HL-60 (cell line): ENCODE data around the gene TTC39B.

Experiments used
- DNase-seq, 2 experiments: peaks; one replicate each; pipeline ENCODE4 v3.0.0-alpha.2; 2010 to 2020; ENCODE audit warnings: low read depth in 1 of 2, low spot score in 1 of 2
- H3K27ac ChIP-seq: fragments of 250-450 bp; sonication (Bioruptor Pico); replicated peaks from 2 replicates; pipeline ENCODE4 v1.5.1; 2020; ENCODE audit warnings: mild to moderate bottlenecking, moderate library complexity
- H3K27me3 ChIP-seq: fragments of 250-450 bp; sonication (Bioruptor Pico); 2 replicates; pipeline ENCODE4 v1.5.1; 2021; ENCODE audit warnings: mild to moderate bottlenecking, moderate library complexity; ENCODE audit not compliant: insufficient read depth, poor library complexity, severe bottlenecking
- H3K4me3 ChIP-seq: replicated peaks from 2 replicates; pipeline ENCODE4 v1.5.1; 2011; ENCODE audit warnings: mild to moderate bottlenecking, control low read depth, low read length; ENCODE audit not compliant: insufficient read depth
- CTCF ChIP-seq: IDR thresholded peaks from one replicate; pipeline ENCODE4 v1.5.1; 2011; ENCODE audit warnings: low read length, control low read depth, inconsistent platforms; ENCODE audit not compliant: insufficient read depth
- GABPA ChIP-seq: IDR thresholded peaks from 2 replicates; pipeline ENCODE4 v1.6.1; 2012; ENCODE audit warnings: low read depth
- POLR2AphosphoS5 ChIP-seq: IDR thresholded peaks from 2 replicates; pipeline ENCODE4 v1.6.1; 2012; ENCODE audit warnings: low read depth
- REST ChIP-seq: IDR thresholded peaks from 2 replicates; pipeline ENCODE4 v1.6.1; 2012; ENCODE audit warnings: low read depth; ENCODE audit not compliant: insufficient replicate concordance
- SPI1 ChIP-seq: IDR thresholded peaks from 2 replicates; pipeline ENCODE4 v1.6.1; 2012; ENCODE audit warnings: low read depth, mild to moderate bottlenecking, borderline replicate concordance

TTC39B gene

GRCh38 chr9:15211160-15211814 lies 95.7 kb downstream of the TTC39B start:
- DNase-seq: peak; percentile 6 to 23
- H3K4me3 ChIP-seq: no peak overlapping the region
- TF ChIP-seq GABPA: no peak
- TF ChIP-seq CTCF: peak; percentile 14
- H3K27me3 ChIP-seq: no peaks in the 10 kb centered on the region
- no peak overlapping the region for H3K27ac ChIP-seq

DNA sequence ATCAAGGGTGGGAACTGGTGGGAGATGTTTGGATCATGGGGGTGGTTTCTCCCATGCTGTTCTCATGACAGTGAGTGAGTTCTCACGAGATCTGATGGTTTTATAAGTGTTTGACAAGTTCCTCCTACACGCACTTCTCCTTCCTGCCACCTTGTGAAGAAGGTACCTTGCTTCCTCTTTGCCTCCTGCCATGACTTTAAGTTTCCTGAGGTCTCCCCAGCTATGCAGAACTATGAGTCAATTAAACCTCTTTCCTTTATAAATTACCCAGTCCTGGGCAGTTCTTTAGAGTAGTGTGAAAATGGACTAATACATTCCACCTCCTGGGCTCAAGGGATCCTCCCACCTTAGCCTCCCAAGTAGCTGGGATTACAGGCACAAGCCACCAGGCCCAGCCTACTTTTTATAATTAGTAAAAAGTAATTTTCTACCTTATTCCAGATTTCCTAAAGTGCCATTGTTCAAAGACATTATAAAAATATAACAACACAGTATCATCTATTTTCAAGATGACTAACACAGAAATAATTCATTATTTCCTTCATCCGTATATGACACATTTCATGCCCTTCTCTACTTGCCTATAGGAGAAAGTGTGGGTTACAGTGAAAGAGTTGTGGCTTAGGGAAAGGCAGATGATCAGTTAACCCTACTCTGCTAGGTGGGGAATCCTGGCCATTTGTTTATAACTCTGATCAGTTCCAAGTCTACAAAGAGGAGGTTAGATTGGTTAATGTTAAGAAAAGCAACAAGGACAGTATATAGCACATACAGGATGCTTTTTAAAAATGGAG lies 99.9 kb downstream of the TTC39B start:
- DNase-seq: peak in 1 of 2 experiments; percentile 0
- no peak overlapping the region for H3K27ac ChIP-seq
- no peak overlapping the region for H3K4me3 ChIP-seq
- no peaks in the 10 kb centered on the region for H3K27me3 ChIP-seq
- TF ChIP-seq REST: no peak
- no peak for TF ChIP-seq POLR2AphosphoS5
- TF ChIP-seq CTCF: no peak

DNA sequence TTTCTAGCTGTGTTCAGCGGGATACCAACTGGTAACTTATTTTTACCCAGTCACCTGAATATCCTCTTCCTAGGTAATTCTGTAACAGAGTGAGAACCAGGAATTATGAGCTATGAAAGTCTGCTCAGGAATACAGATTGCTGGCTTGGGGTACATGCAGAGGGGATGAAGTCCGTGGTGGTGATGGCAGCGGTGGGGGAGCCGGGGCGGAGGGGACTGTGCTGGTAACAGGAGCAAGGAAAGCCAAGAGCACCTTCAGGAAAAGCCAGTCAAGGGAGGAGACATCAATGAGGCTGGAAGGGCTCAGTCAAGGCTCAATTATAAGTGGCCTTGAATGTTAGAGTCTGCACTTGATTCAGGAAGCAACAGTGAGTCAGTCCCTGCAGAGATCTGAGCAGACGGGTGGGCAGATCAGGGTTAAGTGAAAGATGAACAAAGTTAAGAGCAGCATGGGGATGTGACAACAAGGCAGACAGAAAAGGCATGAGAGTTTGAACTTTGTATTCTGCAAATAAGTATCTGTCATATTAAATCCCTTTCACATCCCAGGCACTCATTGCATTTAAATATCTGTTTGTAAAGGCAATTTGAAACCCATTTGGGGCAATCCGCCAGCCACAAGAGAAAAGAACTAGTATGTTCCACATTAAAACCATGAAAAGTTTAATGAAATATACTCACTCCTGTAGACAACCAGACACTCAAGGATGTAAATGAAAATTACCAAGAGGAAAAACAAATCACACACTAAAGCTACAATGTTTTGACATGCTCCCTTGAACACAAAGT lies 101.2 kb downstream of the TTC39B start:
- Histone ChIP-seq H3K4me3 (no peak overlapping the region), H3K27me3 (no peaks in the 10 kb centered on the region), H3K27ac (no peak overlapping the region)
- DNase-seq: no peak
- TF ChIP-seq CTCF: no peak
- no peak for TF ChIP-seq SPI1
- TF ChIP-seq GABPA: no peak
- TF ChIP-seq REST: no peak
- no peak for TF ChIP-seq POLR2AphosphoS5
